Dedifferentiated amniotic fluid mesenchymal stem cell (primary cell): ENCODE measurements around the gene IGFALS.

Source experiments
- DNase-seq: peaks from one replicate; pipeline ENCODE4 v3.0.0-alpha.2; 2016; ENCODE audit errors: extremely low spot score

The IGFALS gene

DNA sequence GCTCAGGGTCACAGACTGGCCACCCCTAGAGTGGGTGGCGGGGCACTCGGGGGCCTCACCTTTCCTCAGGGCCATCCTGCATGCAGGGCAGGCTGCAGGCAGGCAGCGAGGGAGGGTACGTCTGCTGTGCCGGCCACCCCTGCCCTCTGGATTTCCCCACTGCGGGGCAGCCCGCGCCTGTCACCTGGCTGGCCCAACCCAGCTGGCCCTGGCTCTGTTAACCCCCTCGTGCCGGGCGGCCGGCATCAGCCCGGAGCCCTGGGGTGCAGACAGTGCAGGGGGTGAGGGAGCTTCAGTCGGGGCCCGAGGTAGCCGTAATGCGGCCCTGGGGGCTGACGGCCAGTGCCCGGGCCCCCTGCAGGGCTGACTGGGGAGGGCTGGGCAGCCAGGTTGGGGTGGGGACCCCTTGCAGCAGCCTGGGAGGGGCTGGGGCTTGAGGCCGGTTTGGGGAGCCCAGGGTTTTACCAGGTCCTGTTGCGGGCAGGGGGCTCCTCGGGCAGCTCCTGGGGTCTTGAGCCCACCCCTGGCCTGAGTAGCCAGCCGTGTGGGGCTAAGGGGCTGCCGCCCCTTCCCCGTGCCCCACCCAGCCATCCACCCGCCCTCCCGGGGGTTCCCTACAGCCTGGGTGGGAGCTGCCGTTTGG lies at the start of gene IGFALS:
IGFALS (minus strand) TSS at position 128 of the 643 bp plus-strand sequence; CDS start at position 75, 53 bp downstream.
- no peak for DNase-seq

DNA sequence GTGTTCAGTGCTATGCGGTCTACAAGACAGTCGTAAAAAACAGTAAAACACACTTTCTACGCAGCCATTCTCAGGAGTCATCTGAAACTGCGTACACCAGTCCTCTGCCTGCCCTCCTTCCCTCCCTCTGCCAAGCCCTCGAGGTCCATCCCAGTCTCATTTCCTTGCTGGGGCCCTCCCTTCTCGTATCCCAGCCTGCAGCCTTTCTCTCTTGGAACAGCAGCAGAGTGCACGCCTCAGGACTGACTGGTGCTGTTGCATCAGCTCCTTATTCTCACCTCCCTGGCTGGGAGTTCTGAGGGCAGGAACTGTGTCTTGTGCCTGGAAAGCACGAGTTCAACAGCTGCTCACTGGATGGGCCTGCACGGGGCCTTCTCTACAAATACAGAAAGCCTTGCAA lies 46.0 kb upstream of the IGFALS start:
- DNase-seq: peak; percentile 76

DNA sequence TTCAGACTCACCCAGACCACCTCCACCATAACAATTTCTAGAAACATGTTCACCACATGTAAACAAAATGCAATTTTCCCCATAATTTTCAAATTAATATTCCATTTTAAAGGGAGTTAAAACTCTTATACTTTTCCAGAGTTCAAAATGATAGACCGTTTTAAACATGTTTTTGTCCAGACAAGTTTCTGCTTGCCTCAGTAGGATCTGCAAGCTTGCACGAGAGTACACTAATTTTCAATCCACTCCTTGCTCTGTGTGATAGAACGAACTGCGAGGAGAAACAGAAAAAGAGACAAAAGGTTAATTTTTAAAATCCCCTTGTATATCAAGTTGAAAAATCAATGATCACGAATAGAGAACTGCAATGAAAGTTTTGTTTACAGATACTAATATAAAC lies 40.6 kb upstream of the IGFALS start:
- DNase-seq: no peak

DNA sequence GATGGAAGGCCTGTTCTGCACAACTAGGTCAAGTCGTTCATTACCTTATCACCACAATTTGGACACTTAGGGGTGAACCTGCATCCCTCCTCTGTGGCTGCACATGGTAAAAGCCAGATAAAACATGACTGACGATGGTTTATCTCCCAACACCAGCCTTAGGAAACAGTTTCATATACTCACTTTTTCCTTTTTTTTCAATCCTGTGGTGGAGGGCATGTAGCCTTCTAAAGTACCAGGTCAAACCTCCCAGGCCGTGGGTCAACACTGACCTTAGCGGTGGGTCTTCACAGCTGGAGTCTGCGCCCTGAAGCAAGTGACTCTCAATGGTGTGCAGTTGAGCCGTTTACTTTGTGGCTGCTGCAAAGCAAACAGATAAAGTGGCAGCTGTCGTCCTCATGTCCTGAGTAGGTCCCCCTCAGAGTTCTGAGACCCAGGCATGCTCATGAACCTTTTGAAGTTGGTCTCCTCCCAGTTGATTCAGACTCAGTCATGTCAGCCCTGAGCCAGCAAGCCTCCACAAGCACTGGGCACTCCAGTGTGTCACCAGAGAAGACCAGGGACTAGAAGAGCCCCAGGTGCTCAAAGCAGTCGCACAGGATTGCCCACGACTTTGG lies 39.4 kb upstream of the IGFALS start:
- DNase-seq: no peak

DNA sequence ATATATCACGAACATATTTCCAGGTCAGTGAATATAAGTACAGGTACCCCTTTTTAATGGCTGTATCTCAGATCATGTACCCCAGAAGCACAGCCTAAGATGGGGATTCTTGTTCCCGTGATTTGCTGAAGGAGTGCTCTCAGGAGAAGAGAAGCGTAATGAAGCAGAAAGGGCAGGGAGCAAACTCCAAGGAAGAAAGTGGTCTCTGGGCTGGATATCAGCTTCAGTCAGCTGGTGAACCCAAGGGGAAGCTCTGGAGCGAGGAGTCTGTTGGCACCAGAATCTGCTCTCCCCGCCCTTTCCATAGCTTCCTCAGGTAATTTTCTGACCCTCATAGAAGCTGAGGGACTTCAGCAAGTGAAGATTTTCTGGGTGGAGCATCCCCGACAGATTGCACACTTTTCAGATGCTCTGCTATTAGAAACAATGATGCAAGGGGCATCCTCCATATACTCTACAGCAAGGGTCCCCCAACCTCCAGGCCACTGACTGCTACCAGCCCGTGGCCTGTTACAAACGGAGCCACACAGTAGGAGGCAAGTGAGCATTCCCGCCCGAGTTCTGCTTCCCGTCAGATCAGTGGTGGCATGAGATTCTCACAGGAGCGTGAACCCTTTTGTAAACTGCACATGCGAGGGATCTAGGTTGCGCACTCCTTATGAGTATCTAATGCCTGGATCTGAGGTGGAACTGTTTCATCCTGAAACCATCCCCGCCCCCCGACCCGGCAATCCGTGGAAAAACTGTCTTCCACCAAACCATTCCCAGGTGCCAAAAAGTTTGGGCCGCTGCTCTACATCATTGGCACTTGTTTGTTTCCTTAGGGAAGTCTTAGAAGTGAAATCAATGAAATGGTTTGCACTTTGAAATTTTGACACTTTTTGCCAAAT lies 37.9 kb upstream of the IGFALS start:
- DNase-seq: no peak

DNA sequence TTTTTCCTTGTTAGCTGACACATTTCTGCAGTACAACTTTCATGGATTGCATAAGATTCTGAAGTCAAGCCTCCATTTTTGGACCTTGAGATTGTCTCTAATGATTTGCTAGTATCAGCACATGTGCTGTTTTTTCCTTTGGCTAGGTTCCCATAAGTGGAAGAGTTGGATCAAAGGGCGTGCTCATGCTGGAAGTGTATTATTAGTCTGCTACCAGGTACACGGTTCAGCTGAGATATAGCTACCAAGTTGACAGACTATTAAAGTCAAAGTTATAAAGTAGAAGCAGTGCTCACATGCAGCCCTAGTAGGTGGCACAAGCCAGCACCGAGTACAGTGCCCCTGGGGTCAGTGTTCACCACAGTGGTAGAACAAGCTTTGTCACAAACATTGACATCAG lies 36.7 kb upstream of the IGFALS start:
- no peak for DNase-seq

DNA sequence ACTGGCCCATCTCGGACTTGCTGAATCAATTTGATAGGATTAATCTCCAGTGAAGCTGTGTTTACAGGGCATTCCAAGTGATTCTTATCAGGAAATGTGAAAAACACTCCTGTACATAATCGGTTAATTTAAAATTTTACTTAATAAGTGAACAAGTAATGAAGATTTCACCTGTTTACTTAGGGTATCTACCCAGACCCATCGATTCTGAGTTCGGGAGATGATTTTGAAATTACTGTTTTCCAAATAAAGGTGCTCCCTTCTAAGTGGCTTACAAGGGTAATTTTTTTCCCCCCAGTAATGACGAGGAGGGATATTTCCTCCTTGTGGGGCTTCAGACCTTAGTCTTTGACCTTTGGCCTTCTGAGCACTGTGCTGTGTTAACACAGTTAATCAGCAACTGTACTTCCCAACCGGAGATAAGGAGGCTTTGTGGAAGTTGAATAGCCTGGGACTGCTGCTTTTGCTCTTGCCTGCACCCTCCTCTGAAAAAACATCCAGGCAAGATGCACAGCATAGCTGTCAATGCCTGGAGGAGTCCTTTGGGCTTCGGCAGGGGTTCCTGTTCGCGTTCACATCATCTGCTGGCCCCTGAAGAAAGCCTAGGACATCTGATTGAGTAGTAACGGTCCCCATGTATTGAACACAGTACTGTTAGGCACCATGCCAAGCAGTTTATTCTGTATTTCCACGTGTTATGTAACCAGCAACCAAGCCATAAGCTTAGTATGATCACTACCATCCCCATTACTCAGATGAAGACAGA lies 35.3 kb upstream of the IGFALS start:
- DNase-seq: no peak

DNA sequence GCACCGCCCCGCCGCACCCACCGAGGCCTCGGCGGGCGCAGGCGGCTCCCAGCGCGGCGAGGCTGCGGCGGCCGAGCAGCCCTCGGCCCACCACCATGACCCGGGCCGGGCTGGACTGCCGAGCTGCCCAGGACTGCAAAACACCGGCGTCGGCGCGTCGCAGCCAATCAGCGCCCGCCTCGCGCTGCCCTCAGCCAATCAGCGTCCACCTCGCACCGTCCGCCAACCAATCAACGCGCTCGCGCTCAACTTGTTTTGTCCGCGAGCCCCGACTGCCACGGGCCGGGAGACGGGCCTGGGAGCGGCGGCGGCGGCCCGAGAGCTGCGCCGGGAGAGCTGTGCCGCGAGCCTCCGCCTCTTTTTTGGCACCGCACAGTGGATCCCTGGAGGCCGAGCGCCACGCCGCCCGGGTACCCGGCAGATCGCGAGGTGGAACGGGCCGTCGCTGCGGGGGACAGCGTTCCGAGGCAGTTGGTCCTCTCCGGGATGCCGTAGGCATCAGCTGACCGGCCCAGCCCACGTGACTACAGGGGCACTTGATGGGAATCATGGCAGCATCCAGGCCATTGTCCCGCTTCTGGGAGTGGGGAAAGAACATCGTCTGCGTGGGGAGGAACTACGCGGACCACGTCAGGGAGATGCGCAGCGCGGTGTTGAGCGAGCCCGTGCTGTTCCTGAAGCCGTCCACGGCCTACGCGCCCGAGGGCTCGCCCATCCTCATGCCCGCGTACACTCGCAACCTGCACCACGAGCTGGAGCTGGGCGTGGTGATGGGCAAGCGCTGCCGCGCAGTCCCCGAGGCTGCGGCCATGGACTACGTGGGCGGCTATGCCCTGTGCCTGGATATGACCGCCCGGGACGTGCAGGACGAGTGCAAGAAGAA lies 33.4 kb upstream of the IGFALS start, which contains the start of the genes FAHD1 and HAGH:
FAHD1 (plus strand) TSS at position 516 of the 883 bp plus-strand sequence; CDS start at position 549, 33 bp downstream.
HAGH (minus strand) TSS at position 135 of the 883 bp plus-strand sequence; CDS start at position 97, 38 bp downstream.
- peak; percentile 93 for DNase-seq

DNA sequence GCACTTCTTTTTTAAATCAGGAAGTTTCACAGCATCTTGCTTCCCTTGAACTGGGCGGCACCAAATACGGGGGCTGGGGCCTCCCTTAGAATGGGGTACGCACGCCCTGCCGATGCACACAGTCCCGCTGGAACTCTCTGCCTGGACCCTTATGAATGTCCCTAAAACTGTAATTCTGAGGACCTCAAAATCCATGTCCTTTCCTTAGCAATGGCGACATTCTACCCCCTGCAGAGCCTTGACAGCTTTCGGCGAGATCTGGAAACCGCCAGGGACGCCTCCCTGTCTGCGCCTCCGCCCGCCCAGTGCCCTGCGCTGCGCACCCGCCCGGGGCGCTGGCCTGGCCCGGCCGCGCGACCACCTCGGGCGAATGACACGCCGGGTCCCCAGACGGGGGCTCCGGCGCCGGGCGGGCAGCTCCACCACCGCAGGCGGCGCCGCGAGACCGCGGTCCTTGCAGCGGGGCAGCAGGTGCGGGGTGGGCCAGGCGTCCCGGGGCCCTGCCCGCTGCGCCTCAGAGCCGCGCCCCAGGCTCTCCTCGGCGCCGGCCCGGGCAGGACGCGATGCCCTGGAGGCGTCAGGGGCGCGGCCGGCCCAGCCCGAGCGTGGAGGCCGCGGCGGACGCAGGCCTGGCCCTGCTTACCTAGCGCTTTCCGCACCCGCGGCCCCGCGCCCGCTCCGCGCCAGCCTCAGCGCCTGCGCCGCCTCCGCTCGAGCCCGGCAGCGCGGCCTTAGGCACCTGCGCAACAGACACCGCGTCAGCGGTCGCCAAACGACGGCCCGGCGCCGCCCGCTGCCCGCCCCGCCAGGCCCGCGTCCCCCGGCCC lies 32.6 kb upstream of the IGFALS start:
- peak; percentile 23 for DNase-seq

DNA sequence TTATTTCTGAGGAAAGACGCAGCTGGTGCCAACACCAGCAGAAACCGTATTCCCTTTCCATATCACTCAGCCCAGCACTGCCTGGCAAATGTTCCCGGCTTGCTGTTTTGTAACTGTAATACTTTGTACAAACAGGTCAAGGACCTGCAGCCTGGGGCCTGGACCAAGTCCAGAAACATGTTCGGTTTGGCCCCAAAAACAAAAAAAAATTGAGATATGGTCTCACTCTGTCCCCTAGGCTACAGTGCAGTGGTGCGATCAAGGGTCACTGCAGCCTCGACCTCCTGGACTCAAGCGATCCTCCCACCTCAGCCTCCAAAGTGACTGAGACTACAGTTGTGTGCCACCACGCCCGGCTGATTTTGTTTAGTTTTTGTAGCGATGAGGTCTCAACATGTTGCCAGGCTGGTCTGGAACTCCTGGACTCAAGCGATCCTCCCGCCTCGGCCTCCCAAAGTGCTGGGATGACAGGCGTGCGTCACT lies 31.9 kb upstream of the IGFALS start:
- DNase-seq: no peak

DNA sequence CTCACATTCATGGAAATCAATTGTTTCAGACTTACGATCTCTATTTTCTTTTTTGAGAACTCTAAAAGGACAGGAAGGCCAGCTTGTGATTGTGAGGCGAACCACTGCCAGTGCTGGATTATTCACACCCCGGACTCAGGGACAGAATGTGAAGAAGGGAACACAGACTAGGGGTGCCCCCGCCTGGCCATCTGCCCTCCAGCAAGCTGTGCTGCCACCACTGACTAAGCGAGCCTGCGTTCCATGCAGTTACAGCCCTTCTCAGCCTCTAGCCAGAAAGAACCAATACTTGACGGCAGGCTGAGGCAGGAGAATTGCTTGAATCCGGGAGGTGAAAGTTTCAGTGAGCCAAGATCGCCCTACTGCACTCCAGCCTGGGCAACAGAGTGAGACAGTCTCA lies 30.3 kb upstream of the IGFALS start:
- peak; percentile 17 for DNase-seq

DNA sequence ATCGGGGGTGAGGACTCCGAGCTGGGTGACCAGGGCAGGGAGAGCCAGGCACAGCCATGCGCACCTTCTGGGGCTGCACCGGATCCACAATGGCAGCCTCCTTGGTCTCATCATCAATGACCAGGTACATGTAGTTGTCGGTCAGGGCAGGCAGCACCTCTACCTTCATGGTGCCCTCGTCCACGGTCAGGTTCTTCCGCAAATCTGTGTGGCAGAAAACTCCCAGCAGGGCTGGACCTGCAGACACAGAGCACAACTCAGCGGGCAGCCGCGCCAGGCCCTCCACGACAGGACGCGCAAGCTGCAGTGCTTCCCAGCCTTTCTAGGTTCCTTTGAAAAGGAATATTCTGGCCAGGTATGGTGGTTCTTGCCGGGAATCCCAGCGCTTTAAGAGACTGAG lies 29.3 kb upstream of the IGFALS start:
- DNase-seq: no peak

DNA sequence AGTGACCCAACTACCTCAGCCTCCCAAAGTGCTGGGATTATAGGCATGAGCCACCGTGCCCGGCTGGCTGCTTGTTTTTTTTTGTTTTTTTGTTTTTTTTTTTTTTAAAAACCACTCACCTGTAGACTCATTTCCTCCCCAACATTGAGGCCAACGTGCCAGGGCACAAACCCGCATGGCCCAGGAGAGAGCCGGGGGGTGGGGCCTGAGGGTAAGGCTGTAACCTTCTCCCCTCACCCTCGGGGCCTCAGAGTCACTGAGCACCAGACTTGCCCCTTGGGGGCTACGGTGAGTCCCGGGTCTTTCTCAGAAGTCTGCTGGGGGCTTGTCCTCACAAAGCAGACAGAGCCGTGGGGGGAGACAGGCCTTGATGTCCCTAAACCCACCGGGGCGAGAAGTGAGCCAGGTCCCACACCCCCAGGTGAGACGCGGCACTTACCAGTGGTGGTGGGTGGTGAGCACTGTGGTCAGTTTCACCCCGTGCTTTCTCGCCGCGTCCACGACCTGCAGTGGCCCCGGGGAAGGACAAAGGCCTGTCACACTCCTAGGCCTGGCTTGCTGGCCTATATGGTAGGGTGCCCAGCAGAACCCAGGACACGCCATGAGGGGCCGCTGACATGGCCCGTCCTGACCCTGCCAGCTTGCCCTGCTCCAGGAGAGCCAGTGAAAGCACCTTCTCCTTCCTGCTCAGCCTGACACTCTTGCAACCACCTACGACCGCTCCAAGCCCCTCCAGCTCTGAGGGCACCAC lies 28.5 kb upstream of the IGFALS start:
- no peak for DNase-seq

DNA sequence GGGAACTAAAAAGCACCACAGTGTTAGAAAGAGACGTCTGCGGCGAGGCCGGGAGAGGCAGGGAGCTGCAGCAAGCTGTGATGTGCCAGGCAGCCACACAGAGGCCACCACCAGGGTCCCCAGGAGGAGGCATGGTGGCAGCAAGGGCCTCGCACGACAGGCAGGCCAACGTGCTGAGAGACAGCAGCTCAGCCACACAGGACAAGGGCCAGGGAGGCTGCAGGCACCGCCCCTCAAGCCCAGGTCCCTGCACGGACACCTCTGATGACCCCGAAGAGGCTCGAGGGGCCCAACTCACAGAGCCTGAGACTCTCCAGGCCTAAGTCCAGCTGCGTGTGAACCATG lies 27.4 kb upstream of the IGFALS start:
- no peak for DNase-seq

DNA sequence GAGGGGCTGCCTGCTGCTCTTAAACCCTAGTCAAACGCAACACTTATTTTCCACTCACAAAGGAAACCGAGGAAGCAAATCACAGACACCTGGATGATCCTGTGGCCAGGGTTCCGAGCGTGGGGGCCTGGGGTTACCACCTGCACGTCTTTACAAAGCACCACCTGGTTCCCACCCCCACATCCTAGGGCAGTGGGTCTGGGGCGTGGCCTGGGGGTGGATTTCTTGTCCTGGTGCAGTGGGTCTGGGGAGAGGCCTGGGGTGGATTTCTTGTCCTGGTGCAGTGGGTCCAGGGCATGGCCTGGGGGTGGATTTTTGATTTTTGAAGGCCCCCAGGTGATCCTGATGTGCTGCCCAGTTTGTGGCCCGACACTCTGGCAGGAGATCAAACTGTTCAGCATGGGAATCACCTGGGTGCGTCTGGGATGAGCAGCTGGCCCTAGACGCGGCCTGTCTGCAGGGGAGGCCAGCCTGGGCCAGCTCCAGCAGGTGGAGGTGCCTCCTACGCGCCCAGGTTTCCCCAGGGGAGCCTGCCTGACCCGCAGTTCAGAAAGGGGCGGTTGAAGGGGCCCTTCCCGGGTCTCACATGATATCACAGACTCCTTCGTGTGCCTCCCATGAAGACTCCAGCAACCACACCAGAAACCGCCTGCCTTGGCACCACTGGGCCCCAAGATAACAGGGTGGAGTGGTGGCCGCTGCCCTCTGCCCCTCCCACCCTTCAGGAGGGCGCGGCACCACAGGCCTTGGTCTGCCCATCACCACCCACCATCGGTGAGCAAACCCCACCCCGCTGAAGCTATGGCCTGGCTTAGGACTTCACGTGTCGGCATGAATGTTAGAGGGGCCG lies 26.8 kb upstream of the IGFALS start:
- DNase-seq: no peak

DNA sequence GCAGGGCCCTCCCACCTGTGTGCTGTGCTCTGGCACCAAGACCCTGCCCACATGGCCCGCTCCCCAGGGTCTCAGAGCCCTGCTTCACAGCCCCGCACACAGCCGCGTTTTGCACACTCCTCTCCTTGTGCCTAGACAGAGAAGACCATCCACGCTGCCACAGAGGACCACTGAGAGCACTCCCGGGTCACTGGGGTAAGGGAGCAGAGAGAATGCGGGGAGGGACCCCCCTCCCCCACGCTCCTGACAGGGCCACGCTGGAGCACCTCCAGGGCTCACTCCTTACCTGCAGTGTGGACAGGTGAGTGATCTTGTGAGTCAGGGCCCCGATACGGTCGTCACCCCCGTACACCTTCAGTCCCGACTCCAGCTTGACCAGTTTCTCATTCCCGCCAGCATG lies 26.1 kb upstream of the IGFALS start:
- no peak for DNase-seq

DNA sequence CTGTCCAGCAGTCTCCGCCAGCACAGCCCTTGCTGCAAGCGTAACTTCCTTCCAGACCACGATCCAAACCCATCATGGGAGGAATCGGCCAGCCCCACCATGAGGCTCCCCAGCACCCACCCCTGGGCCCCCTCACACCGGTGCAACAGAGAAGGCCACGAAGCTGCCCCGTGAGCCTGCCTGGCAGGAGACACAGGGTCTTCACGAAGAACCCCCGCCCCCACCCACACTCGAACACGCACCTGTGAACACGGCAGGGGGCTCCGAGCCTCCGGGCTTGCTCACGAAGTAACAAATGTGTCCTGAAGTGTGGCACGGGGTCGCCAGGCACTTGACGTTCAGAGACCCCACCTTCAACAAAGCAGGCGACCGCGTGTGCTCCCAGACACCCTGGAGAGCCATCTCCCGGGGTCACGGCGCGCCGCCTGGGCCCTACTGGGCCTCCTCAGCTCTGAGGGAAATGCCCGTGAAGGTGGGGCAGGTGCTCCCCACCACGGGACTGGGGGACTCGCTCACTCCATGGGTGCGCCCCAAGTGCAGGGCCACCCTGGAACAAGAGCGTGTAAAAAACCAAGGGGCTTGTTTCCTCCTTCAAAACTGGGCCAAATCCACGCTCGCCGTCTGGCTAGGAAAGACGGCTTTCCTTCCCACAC lies 25.5 kb upstream of the IGFALS start:
- DNase-seq: no peak
